ENCODE data around the gene CKAP5. TPM values are rescaled to one million over a fixed set of nuclear protein-coding genes. Genes with fewer than 3 reads are reported as not detected.

Gene CKAP5
- total RNA-seq, 1 donor from 2014 or later = 78.8 TPM

DNA sequence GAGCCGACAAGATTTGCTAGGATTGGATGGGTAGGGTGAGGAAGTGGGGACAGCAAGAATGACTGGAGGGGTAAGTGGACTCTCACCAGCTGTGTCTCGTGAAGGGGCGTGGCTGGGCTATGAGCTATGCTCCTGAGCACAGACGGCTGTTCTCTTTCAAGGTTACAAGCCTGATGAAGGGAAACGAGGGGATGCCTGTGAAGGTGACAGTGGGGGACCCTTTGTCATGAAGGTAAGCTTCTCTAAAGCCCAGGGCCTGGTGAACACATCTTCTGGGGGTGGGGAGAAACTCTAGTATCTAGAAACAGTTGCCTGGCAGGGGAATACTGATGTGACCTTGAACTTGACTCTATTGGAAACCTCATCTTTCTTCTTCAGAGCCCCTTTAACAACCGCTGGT, 107.2 kb downstream of the CKAP5 start:
- Histone ChIP-seq H3K9me3 (replicated peaks) (no peaks in the 10 kb centered on the region), H3K4me3 (no peak overlapping the region), H3K27me3 (ENCODE audit: low read depth) (no peaks in the 10 kb centered on the region), H3K27ac (replicated peaks) (no peak overlapping the region), H3K4me1 (no peaks in the 10 kb centered on the region), H3K36me3 (peaks cover 29% of the 10 kb centered on the region)
- DNase-seq = no peak
- intact Hi-C loops (cut with micrococcal nuclease) = no loop called here
- TF ChIP-seq, protein P1, sequence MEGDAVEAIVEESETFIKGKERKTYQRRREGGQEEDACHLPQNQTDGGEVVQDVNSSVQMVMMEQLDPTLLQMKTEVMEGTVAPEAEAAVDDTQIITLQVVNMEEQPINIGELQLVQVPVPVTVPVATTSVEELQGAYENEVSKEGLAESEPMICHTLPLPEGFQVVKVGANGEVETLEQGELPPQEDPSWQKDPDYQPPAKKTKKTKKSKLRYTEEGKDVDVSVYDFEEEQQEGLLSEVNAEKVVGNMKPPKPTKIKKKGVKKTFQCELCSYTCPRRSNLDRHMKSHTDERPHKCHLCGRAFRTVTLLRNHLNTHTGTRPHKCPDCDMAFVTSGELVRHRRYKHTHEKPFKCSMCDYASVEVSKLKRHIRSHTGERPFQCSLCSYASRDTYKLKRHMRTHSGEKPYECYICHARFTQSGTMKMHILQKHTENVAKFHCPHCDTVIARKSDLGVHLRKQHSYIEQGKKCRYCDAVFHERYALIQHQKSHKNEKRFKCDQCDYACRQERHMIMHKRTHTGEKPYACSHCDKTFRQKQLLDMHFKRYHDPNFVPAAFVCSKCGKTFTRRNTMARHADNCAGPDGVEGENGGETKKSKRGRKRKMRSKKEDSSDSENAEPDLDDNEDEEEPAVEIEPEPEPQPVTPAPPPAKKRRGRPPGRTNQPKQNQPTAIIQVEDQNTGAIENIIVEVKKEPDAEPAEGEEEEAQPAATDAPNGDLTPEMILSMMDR (IDR thresholded peaks at IDR 0.05; ENCODE audit: borderline replicate concordance) = no peak

- Histone ChIP-seq H3K9me3 (replicated peaks) (no peaks in the 10 kb centered on the region), H3K27ac (replicated peaks) (no peak overlapping the region), H3K4me3 (no peak overlapping the region), H3K27me3 (ENCODE audit: low read depth) (no peaks in the 10 kb centered on the region), H3K36me3 (peaks cover 17% of the 10 kb centered on the region), H3K4me1 (no peaks in the 10 kb centered on the region)
- intact Hi-C loops (cut with micrococcal nuclease) = no loop called here
- TF ChIP-seq, protein P1 (IDR thresholded peaks at IDR 0.05; ENCODE audit: borderline replicate concordance) = no peak
- no peak for DNase-seq
Observed at GRCh38 chr11:46737699-46738098, 108.4 kb downstream of the CKAP5 start.

- H3K9me3 ChIP-seq (replicated peaks) = no peaks in the 10 kb centered on the region
Observed at GRCh38 chr11:46736615-46737014, 109.5 kb downstream of the CKAP5 start.

DNA sequence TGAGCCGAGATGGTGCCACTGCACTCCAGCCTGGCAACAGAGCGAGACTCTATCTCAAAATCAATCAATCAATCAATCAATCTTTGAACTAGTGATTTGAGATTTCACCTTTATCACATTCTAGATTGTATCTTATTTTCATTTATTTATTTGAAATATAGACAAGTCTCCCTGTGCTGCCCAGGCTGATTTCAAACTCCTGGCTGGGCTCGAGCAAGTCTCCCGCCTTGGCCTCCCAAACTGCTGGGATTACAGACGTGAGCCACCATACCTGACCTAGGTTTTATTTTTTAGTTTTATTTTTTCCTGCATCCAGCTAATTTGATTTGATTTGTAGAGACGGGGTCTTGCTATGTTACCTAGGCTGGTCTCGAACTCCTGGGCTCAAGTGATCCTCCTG, 109.9 kb downstream of the CKAP5 start:
- Histone ChIP-seq H3K36me3 (peaks cover 1% of the 10 kb centered on the region), H3K27ac (replicated peaks) (no peak overlapping the region), H3K4me3 (no peak overlapping the region), H3K4me1 (no peaks in the 10 kb centered on the region), H3K9me3 (replicated peaks) (no peaks in the 10 kb centered on the region), H3K27me3 (ENCODE audit: low read depth) (no peaks in the 10 kb centered on the region)
- intact Hi-C loops (cut with micrococcal nuclease) = no loop called here
- TF ChIP-seq, protein P1 (IDR thresholded peaks at IDR 0.05; ENCODE audit: borderline replicate concordance) = no peak
- DNase-seq = no peak

More at GRCh38 chr11:46736615-46737014, 109.5 kb downstream of the CKAP5 start:
- DNase-seq = no peak
- peaks cover 6% of the 10 kb centered on the region for H3K36me3 ChIP-seq
- TF ChIP-seq, protein P1 (IDR thresholded peaks at IDR 0.05; ENCODE audit: borderline replicate concordance) = no peak
- no peak overlapping the region for H3K27ac ChIP-seq (replicated peaks)
- no peaks in the 10 kb centered on the region for H3K4me1 ChIP-seq
- no peaks in the 10 kb centered on the region for H3K27me3 ChIP-seq (ENCODE audit: low read depth)
- no peak overlapping the region for H3K4me3 ChIP-seq
- intact Hi-C loops (cut with micrococcal nuclease) = no loop called here

DNA sequence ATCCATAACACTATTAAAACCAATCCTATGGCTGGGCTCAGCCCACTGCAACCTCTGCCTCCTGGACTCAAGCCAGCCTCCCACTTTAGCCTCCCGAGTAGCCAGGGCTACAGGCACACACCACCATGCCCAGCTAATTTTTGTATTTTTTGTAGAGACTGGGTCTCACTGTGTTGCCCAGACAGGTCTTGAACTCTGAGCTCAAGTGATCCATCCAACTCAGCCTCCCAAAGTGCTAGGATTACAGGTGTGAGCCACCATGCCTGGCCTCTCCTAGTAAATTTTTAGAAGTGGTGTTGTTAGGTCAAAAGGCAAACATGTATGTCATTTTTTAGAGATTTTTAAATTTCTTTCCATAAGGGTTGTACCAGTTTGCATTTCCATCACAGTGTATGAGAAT, 112.8 kb downstream of the CKAP5 start:
- H3K4me3 ChIP-seq = no peak overlapping the region
- no peaks in the 10 kb centered on the region for H3K9me3 ChIP-seq (replicated peaks)
- H3K27me3 ChIP-seq (ENCODE audit: low read depth) = no peaks in the 10 kb centered on the region
- H3K36me3 ChIP-seq = no peaks in the 10 kb centered on the region
- intact Hi-C loops (cut with micrococcal nuclease) = no loop called here
- no peak for DNase-seq
- TF ChIP-seq, protein P1 (IDR thresholded peaks at IDR 0.05; ENCODE audit: borderline replicate concordance) = no peak
- no peak overlapping the region for H3K27ac ChIP-seq (replicated peaks)
- H3K4me1 ChIP-seq = no peaks in the 10 kb centered on the region

- Histone ChIP-seq H3K27ac (replicated peaks) (no peak overlapping the region), H3K4me3 (no peak overlapping the region), H3K4me1 (no peaks in the 10 kb centered on the region), H3K9me3 (replicated peaks) (no peaks in the 10 kb centered on the region), H3K36me3 (no peaks in the 10 kb centered on the region), H3K27me3 (ENCODE audit: low read depth) (no peaks in the 10 kb centered on the region)
- intact Hi-C loops (cut with micrococcal nuclease) = no loop called here
- TF ChIP-seq, protein P1 (IDR thresholded peaks at IDR 0.05; ENCODE audit: borderline replicate concordance) = no peak
- DNase-seq = no peak
Observed at GRCh38 chr11:46731545-46731944, 114.5 kb downstream of the CKAP5 start.

Data from left ventricle myocardium inferior (tissue), 1 donor.